Trophoblast cell (in vitro differentiated cells and primary cell): ENCODE data around the gene SPRY1.

Experiments used
- DNase-seq, 2 donors: peaks; one replicate each; pipeline ENCODE4 v3.0.0-alpha.2; 2016
- H2AFZ ChIP-seq: 2 replicates; pipeline ENCODE4 v1.6.1; 2013; ENCODE audit warnings: low read length, moderate library complexity, mild to moderate bottlenecking; ENCODE audit not compliant: insufficient read depth, poor library complexity
- H2AK5ac ChIP-seq: 2 replicates; pipeline ENCODE4 v1.6.1; 2013; ENCODE audit warnings: mild to moderate bottlenecking, low read length
- H2BK120ac ChIP-seq: 2 replicates; pipeline ENCODE4 v1.6.1; 2013; ENCODE audit warnings: low read length, mild to moderate bottlenecking, moderate library complexity; ENCODE audit not compliant: insufficient read depth, poor library complexity
- H2BK12ac ChIP-seq: 2 replicates; pipeline ENCODE4 v1.6.1; 2013; ENCODE audit warnings: mild to moderate bottlenecking, low read length, moderate library complexity
- H2BK5ac ChIP-seq: 2 replicates; pipeline ENCODE4 v1.6.1; 2013; ENCODE audit warnings: low read length, low read depth, moderate library complexity, mild to moderate bottlenecking; ENCODE audit not compliant: poor library complexity
- H3K14ac ChIP-seq: 2 replicates; pipeline ENCODE4 v1.6.1; 2013; ENCODE audit warnings: mild to moderate bottlenecking, low read length
- H3K18ac ChIP-seq: 2 replicates; pipeline ENCODE4 v1.6.1; 2013; ENCODE audit warnings: mild to moderate bottlenecking, low read length
- H3K23ac ChIP-seq: 2 replicates; pipeline ENCODE4 v1.6.1; 2013; ENCODE audit warnings: low read length
- H3K27ac ChIP-seq: 2 replicates; pipeline ENCODE4 v1.5.1; 2013; ENCODE audit warnings: low read depth, mild to moderate bottlenecking, inconsistent platforms, low read length, moderate library complexity
- H3K27me3 ChIP-seq: 2 replicates; pipeline ENCODE4 v1.6.1; 2013; ENCODE audit warnings: inconsistent platforms, mild to moderate bottlenecking, low read length, moderate library complexity; ENCODE audit not compliant: insufficient read depth
- H3K36me3 ChIP-seq, 2 experiments: 1 replicate in 1 of 2; 2 replicates in 1 of 2; pipeline ENCODE4 v1.6.1; 2013; ENCODE audit warnings: low read length in 2 of 2, mild to moderate bottlenecking in 2 of 2, moderate library complexity in 1 of 2; ENCODE audit not compliant: insufficient read depth in 2 of 2, control insufficient read depth in 1 of 2
- H3K4ac ChIP-seq: 2 replicates; pipeline ENCODE4 v1.6.1; 2013; ENCODE audit warnings: low read depth, mild to moderate bottlenecking, low read length, moderate library complexity
- H3K4me1 ChIP-seq, 2 experiments: 1 replicate in 1 of 2; 2 replicates in 1 of 2; pipeline ENCODE4 v1.6.1; 2013; ENCODE audit warnings: low read length in 2 of 2, mild to moderate bottlenecking in 2 of 2, moderate library complexity in 1 of 2; ENCODE audit not compliant: insufficient read depth in 2 of 2, control insufficient read depth in 1 of 2
- H3K4me2 ChIP-seq: 2 replicates; pipeline ENCODE4 v1.6.1; 2013; ENCODE audit warnings: inconsistent platforms, mild to moderate bottlenecking, low read length, moderate library complexity
- H3K4me3 ChIP-seq: 2 replicates; pipeline ENCODE4 v1.5.1; 2013; ENCODE audit warnings: mild to moderate bottlenecking, low read depth, low read length, inconsistent platforms
- H3K79me1 ChIP-seq: one replicate; pipeline ENCODE4 v1.6.1; 2013; ENCODE audit warnings: low read length
- H3K79me2 ChIP-seq: 2 replicates; pipeline ENCODE4 v1.6.1; 2013; ENCODE audit warnings: low read length, mild to moderate bottlenecking; ENCODE audit not compliant: control insufficient read depth, insufficient read depth, poor library complexity
- H3K9ac ChIP-seq: 2 replicates; pipeline ENCODE4 v1.6.1; 2013; ENCODE audit warnings: mild to moderate bottlenecking, low read length
- H3K9me3 ChIP-seq: 2 replicates; pipeline ENCODE4 v1.6.1; 2013; ENCODE audit warnings: low read depth, mild to moderate bottlenecking, control low read depth, inconsistent platforms, low read length; ENCODE audit not compliant: insufficient read depth
- H4K12ac ChIP-seq: 2 replicates; pipeline ENCODE4 v1.6.1; 2013; ENCODE audit warnings: low read depth, mild to moderate bottlenecking, low read length, moderate library complexity
- H4K8ac ChIP-seq: 2 replicates; pipeline ENCODE4 v1.6.1; 2013; ENCODE audit warnings: low read depth, mild to moderate bottlenecking, low read length, moderate library complexity
- H4K91ac ChIP-seq: one replicate; pipeline ENCODE4 v1.6.1; 2013; ENCODE audit warnings: low read depth, mild to moderate bottlenecking, low read length, moderate library complexity
- WGBS: extraction: QIAGEN DNeasy Blood & Tissue Kit; methylation state at CpG from one replicate; pipeline ENCODE4 v1.1.7; 2013; ENCODE audit warnings: missing lambda C conversion rate; ENCODE audit not compliant: insufficient read length, insufficient coverage; ENCODE audit errors: extremely low coverage; 5-methylcytosine and 5-hydroxymethylcytosine counted together

Gene SPRY1

GRCh38 chr4:123352966-123353365 is 43.6 kb upstream of the SPRY1 start:
- H3K4me3 ChIP-seq = no peak overlapping the region
- no peaks in the 10 kb centered on the region for H3K36me3 ChIP-seq
- H2BK120ac ChIP-seq = no peak overlapping the region
- no peak overlapping the region for H4K91ac ChIP-seq
- no peaks in the 10 kb centered on the region for H3K4me1 ChIP-seq
- H3K9ac ChIP-seq = no peak overlapping the region
- no peak overlapping the region for H3K18ac ChIP-seq
- H3K23ac ChIP-seq = no peak overlapping the region
- no peaks in the 10 kb centered on the region for H3K79me1 ChIP-seq
- no peak overlapping the region for H3K14ac ChIP-seq
- H4K8ac ChIP-seq = no peak overlapping the region
- no peak for DNase-seq
- H3K27me3 ChIP-seq = no peaks in the 10 kb centered on the region
- H3K9me3 ChIP-seq = no peaks in the 10 kb centered on the region
- WGBS = no CpG with 5 or more reads among the region's 1 CpG
- H3K4me2 ChIP-seq = no peak overlapping the region
- no peak overlapping the region for H3K27ac ChIP-seq
- no peak overlapping the region for H2BK5ac ChIP-seq
- H4K12ac ChIP-seq = no peak overlapping the region
- H3K79me2 ChIP-seq = no peaks in the 10 kb centered on the region
- no peak overlapping the region for H2BK12ac ChIP-seq
- no peak overlapping the region for H2AFZ ChIP-seq
- H2AK5ac ChIP-seq = no peak overlapping the region
- no peak overlapping the region for H3K4ac ChIP-seq

- Histone ChIP-seq H4K91ac (no peak overlapping the region), H3K9me3 (no peaks in the 10 kb centered on the region), H2BK5ac (no peak overlapping the region), H2BK12ac (no peak overlapping the region), H4K8ac (no peak overlapping the region), H3K27ac (no peak overlapping the region), H3K9ac (no peak overlapping the region), H3K4me2 (no peak overlapping the region), H3K79me1 (no peaks in the 10 kb centered on the region), H3K18ac (no peak overlapping the region), H3K36me3 (no peaks in the 10 kb centered on the region), H2BK120ac (no peak overlapping the region), H3K23ac (no peak overlapping the region), H4K12ac (no peak overlapping the region), H3K4me3 (no peak overlapping the region), H3K14ac (no peak overlapping the region), H3K4me1 (no peaks in the 10 kb centered on the region), H3K79me2 (no peaks in the 10 kb centered on the region), H2AK5ac (no peak overlapping the region), H3K4ac (no peak overlapping the region), H2AFZ (no peak overlapping the region), H3K27me3 (no peaks in the 10 kb centered on the region)
- no peak for DNase-seq
- WGBS = no CpG with 5 or more reads among the region's 6 CpGs
Observed at GRCh38 chr4:123353656-123354055, 42.9 kb upstream of the SPRY1 start.

GRCh38 chr4:123354701-123355100 is 41.9 kb upstream of the SPRY1 start:
- Histone ChIP-seq H3K36me3 (no peaks in the 10 kb centered on the region), H4K91ac (no peak overlapping the region), H3K79me2 (no peaks in the 10 kb centered on the region), H3K79me1 (no peaks in the 10 kb centered on the region), H3K14ac (no peak overlapping the region), H2AK5ac (no peak overlapping the region), H3K4me3 (no peak overlapping the region), H4K8ac (no peak overlapping the region), H3K9ac (no peak overlapping the region), H3K27ac (no peak overlapping the region), H3K4me1 (no peaks in the 10 kb centered on the region), H3K4me2 (no peak overlapping the region), H4K12ac (no peak overlapping the region), H2BK12ac (no peak overlapping the region), H2BK120ac (no peak overlapping the region), H2AFZ (no peak overlapping the region), H3K4ac (no peak overlapping the region), H2BK5ac (no peak overlapping the region), H3K18ac (no peak overlapping the region), H3K23ac (no peak overlapping the region), H3K27me3 (no peaks in the 10 kb centered on the region), H3K9me3 (no peaks in the 10 kb centered on the region)
- no peak for DNase-seq
- no CpG with 5 or more reads among the region's 5 CpGs for WGBS

- no peak overlapping the region for H4K91ac ChIP-seq
- H4K12ac ChIP-seq = no peak overlapping the region
- H3K18ac ChIP-seq = no peak overlapping the region
- whole genome bisulfite sequencing = no CpG with 5 or more reads among the region's 7 CpGs
- H3K4me1 ChIP-seq = no peaks in the 10 kb centered on the region
- no peak overlapping the region for H3K4me2 ChIP-seq
- H3K36me3 ChIP-seq = no peaks in the 10 kb centered on the region
- H3K79me1 ChIP-seq = no peaks in the 10 kb centered on the region
- H2BK5ac ChIP-seq = no peak overlapping the region
- no peaks in the 10 kb centered on the region for H3K79me2 ChIP-seq
- H3K27me3 ChIP-seq = no peaks in the 10 kb centered on the region
- H2BK12ac ChIP-seq = no peak overlapping the region
- H3K9me3 ChIP-seq = no peaks in the 10 kb centered on the region
- H3K27ac ChIP-seq = no peak overlapping the region
- no peak overlapping the region for H3K4ac ChIP-seq
- no peak overlapping the region for H3K14ac ChIP-seq
- H4K8ac ChIP-seq = no peak overlapping the region
- DNase-seq = no peak
- no peak overlapping the region for H3K9ac ChIP-seq
- H2AFZ ChIP-seq = no peak overlapping the region
- H2BK120ac ChIP-seq = no peak overlapping the region
- no peak overlapping the region for H3K4me3 ChIP-seq
- H3K23ac ChIP-seq = no peak overlapping the region
- H2AK5ac ChIP-seq = no peak overlapping the region
Observed at GRCh38 chr4:123356921-123357320, 39.7 kb upstream of the SPRY1 start.
